Activated B cell treated with CpG ODN at 0.5 μM for 24 hours (primary cell): ENCODE measurements around the gene GNLY. TPM values are rescaled to one million over a fixed set of nuclear protein-coding genes. Genes with fewer than 3 reads are reported as not detected.

Source experiments
- ATAC-seq: fragments of 200-7000 bp; cut with Tn5 transposase; one replicate; pipeline ENCODE4 v1.10.0; 2021; ENCODE audit warnings: low read depth, mild to moderate bottlenecking, moderate library complexity
- CTCF ChIA-PET: fragments of 350-600 bp; sonication (Branson Sonifier 250); formaldehyde crosslinking; loops from one replicate; lab custom pipeline; 2021; ENCODE audit warnings: antibody characterized with exemption; lab: Charles Lee
- POLR2A ChIA-PET: fragments of 350-600 bp; sonication (Branson Sonifier 250); formaldehyde crosslinking; loops from one replicate; lab custom pipeline; 2021; ENCODE audit warnings: antibody characterized with exemption; lab: Charles Lee
- DNase-seq: peaks from one replicate; pipeline ENCODE4 v3.0.0; 2022
- H3K27ac Mint-ChIP-seq: one replicate; pipeline ENCODE4 v1.8.0; 2020; ENCODE audit warnings: mixed read lengths
- H3K27me3 Mint-ChIP-seq: one replicate; pipeline ENCODE4 v1.8.0; 2021; ENCODE audit warnings: mixed read lengths
- H3K36me3 Mint-ChIP-seq: one replicate; pipeline ENCODE4 v1.8.0; 2021; ENCODE audit warnings: low read depth, mixed read lengths
- H3K4me1 Mint-ChIP-seq: one replicate; pipeline ENCODE4 v1.8.0; 2021; ENCODE audit warnings: mixed read lengths
- H3K4me3 Mint-ChIP-seq: one replicate; pipeline ENCODE4 v1.8.0; 2020; ENCODE audit warnings: mild to moderate bottlenecking, mixed read lengths
- H3K9me3 Mint-ChIP-seq: one replicate; pipeline ENCODE4 v1.8.0; 2020; ENCODE audit warnings: mixed read lengths
- CTCF ChIP-seq: fragments of 200-600 bp; IDR thresholded peaks from one replicate; pipeline ENCODE4 v1.8.0; 2022; ENCODE audit warnings: antibody characterized with exemption, mild to moderate bottlenecking
- intact Hi-C: fragments of 100-400 bp; cut with micrococcal nuclease; formaldehyde crosslinking; loops from one replicate; pipeline ENCODE4 v1.15.1; 2024
- total RNA-seq: library from RNA; stranded (reverse); gene quantifications from 2 replicates; pipeline ENCODE4 v1.2.3, GENCODE V29; 2022

The GNLY gene
- total RNA-seq, 1 donor from 2014 or later = 1.8 TPM

- ChIA-PET CTCF (no interaction called here), POLR2A (no interaction called here)
- H3K9me3 Mint-ChIP-seq = no peaks in the 10 kb centered on the region
- peaks cover 9% of the 10 kb centered on the region for H3K27me3 Mint-ChIP-seq
- ATAC-seq = no peak
- no peaks in the 10 kb centered on the region for H3K4me1 Mint-ChIP-seq
- H3K4me3 Mint-ChIP-seq = no peak overlapping the region
- no peaks in the 10 kb centered on the region for H3K36me3 Mint-ChIP-seq
- no peak overlapping the region for H3K27ac Mint-ChIP-seq
- no peak for TF ChIP-seq CTCF
- no peak for DNase-seq
- intact Hi-C loops = no loop called here
Measured at GRCh38 chr2:85717308-85718008, 23.3 kb downstream of the GNLY start.

- Mint-ChIP-seq H3K4me3 (no peak overlapping the region), H3K27ac (no peak overlapping the region), H3K27me3 (peaks cover 9% of the 10 kb centered on the region), H3K4me1 (no peaks in the 10 kb centered on the region), H3K9me3 (no peaks in the 10 kb centered on the region), H3K36me3 (no peaks in the 10 kb centered on the region)
- no peak for TF ChIP-seq CTCF
- DNase-seq (no peak), ATAC-seq (no peak)
- CTCF ChIA-PET = no interaction called here
- POLR2A ChIA-PET = no interaction called here
- intact Hi-C loops = no loop called here
Measured at GRCh38 chr2:85718009-85718391, 23.8 kb downstream of the GNLY start.

- H3K9me3 Mint-ChIP-seq = no peaks in the 10 kb centered on the region
- no peak overlapping the region for H3K27ac Mint-ChIP-seq
- CTCF ChIA-PET = interaction anchor here (2.2 to 2.4 kb wide), 2 partner anchors 10 kb away, joined by 8 to 14 read pairs; no protein-coding TSS in a partner anchor
- ATAC-seq (no peak), DNase-seq (no peak)
- POLR2A ChIA-PET = interaction anchor here (0.6 kb wide), 1 partner anchor 93 kb away, joined by 3 read pairs; no protein-coding TSS in a partner anchor
- intact Hi-C loops = no loop called here
- no peak overlapping the region for H3K4me3 Mint-ChIP-seq
- TF ChIP-seq CTCF = no peak
- H3K27me3 Mint-ChIP-seq = peaks cover 9% of the 10 kb centered on the region
- H3K4me1 Mint-ChIP-seq = no peaks in the 10 kb centered on the region
- no peaks in the 10 kb centered on the region for H3K36me3 Mint-ChIP-seq
Measured at GRCh38 chr2:85718885-85719492, 24.8 kb downstream of the GNLY start.

GRCh38 chr2:85719609-85720240, 25.6 kb downstream of the GNLY start:
- ATAC-seq = no peak

More at GRCh38 chr2:85719609-85720240, 25.6 kb downstream of the GNLY start:
- ChIA-PET POLR2A (interaction anchor here (0.6 kb wide), 1 partner anchor 94 kb away, joined by 3 read pairs; no protein-coding TSS in a partner anchor), CTCF (interaction anchor here (2.2 to 2.4 kb wide), 2 partner anchors 10 to 11 kb away, joined by 8 to 14 read pairs; no protein-coding TSS in a partner anchor)
- Mint-ChIP-seq H3K4me3 (no peak overlapping the region), H3K4me1 (no peaks in the 10 kb centered on the region), H3K36me3 (no peaks in the 10 kb centered on the region), H3K27ac (no peak overlapping the region), H3K27me3 (peaks cover 9% of the 10 kb centered on the region), H3K9me3 (no peaks in the 10 kb centered on the region)
- intact Hi-C loops = no loop called here
- no peak for DNase-seq
- no peak for TF ChIP-seq CTCF
